ENCODE measurements around the gene STEAP4. TPM values are rescaled to one million over a fixed set of nuclear protein-coding genes. Genes with fewer than 3 reads are reported as not detected.
A peak's percentile ranks its signal among the peaks of the same experiment; 100 is the strongest.

STEAP4 gene
- total and polyA plus RNA-seq, 12 donors = 5.1 to 64.9 (median 13.2) TPM

DNA sequence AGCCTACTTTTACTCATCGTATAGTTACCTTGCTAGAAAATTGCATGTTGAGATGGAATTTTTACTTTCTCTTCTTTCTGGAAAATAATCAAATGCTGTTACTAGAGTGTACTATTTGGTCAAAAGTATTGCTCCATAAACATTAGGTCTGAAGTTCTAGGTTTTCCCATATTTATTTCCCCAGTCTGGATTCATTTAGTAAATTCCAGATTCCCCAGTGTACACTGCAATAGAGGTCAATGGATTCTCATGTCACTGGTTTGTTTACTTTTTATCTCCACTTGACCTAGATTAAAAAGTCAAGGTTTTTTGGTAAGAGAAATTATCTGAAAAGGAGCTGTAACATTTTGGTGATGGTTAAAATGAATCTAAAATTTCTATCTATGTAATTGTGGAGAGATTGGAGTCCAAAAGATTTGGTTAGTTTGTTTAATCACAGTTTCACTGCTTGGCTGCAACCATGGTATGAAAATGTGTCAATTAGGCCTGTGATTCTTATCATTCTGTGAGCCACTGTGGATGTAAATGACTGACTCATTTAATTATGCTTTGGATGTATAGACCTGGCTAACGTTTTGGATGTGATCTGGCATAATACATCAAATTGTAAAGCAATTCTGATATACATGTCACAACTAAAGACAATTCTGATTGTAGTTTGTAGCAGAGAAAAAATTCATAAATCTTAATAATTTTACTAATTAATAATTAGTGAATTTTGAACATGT lies 32.7 kb upstream of the STEAP4 start:
- Histone ChIP-seq H3K36me3 (no peaks in the 10 kb centered on the region), H3K4me1 (peaks cover 0 to 12% (median 0%) of the 10 kb centered on the region in 9 donors), H3K4me3 (no peak overlapping the region), H3K27me3 (no peaks in the 10 kb centered on the region), H3K27ac (peak overlapping the region in 2 of 10 donors; percentile 7 to 50), H3K9me3 (no peaks in the 10 kb centered on the region)
- intact Hi-C loops (cut with DNase I) = no loop called here
- TF ChIP-seq, protein P1, sequence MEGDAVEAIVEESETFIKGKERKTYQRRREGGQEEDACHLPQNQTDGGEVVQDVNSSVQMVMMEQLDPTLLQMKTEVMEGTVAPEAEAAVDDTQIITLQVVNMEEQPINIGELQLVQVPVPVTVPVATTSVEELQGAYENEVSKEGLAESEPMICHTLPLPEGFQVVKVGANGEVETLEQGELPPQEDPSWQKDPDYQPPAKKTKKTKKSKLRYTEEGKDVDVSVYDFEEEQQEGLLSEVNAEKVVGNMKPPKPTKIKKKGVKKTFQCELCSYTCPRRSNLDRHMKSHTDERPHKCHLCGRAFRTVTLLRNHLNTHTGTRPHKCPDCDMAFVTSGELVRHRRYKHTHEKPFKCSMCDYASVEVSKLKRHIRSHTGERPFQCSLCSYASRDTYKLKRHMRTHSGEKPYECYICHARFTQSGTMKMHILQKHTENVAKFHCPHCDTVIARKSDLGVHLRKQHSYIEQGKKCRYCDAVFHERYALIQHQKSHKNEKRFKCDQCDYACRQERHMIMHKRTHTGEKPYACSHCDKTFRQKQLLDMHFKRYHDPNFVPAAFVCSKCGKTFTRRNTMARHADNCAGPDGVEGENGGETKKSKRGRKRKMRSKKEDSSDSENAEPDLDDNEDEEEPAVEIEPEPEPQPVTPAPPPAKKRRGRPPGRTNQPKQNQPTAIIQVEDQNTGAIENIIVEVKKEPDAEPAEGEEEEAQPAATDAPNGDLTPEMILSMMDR (IDR thresholded peaks at IDR 0.05) = no peak
- 62 to 69% methylated on average over 2 of the region's 2 CpGs for WGBS, 2 donors
- DNase-seq (no peak), ATAC-seq (peak in 4 of 8 donors; percentile 42 to 69 (median 62))

DNA sequence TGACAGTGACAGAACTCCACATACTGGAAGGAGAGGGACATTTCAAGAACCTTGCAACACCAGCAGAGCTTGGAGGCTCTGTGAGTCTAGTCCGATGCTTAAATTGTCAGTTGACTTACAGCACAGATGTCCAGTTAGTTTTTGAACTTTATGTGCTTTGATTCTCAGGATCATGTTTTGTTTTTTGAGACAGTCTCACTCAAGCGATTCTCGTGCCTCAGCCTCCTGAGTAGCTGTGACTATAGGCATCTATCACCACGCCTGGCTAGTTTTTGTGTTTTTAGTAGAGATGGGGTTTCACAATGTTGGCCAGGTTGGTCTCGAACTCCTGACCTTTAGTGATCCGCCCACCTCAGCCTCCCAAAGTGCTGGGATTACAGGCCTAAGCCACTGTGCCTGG lies 31.8 kb upstream of the STEAP4 start:
- intact Hi-C loops (cut with DNase I) = no loop called here
- TF ChIP-seq, protein P1 (IDR thresholded peaks at IDR 0.05) = no peak
- Histone ChIP-seq H3K9me3 (no peaks in the 10 kb centered on the region), H3K36me3 (no peaks in the 10 kb centered on the region), H3K4me1 (peaks cover 0 to 12% (median 0%) of the 10 kb centered on the region in 9 donors), H3K27me3 (no peaks in the 10 kb centered on the region), H3K27ac (peak overlapping the region in 2 of 10 donors; percentile 26 to 50), H3K4me3 (no peak overlapping the region)
- DNase-seq (no peak), ATAC-seq (no peak)
- 87 to 94% methylated on average over 6 of the region's 6 CpGs for WGBS, 2 donors

DNA sequence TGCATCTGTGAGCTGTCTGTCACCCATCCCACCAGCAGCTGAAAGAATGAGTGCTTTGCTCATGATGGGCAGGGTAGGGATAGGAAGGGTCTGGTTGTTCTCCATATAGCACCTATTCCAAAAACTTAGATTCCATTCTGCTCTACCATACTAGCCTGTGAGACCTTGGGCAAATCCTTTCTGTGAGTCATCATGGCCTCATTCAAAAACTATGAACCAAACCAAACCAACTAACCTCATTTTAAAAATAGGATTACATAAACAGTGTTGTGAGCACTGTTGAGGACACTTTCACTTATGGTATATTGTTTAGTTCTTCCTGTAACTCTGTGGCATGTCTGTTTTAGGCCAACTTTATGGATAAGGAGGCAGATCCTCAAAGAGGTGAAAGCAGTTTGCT lies 30.9 kb upstream of the STEAP4 start:
- peak overlapping the region in 1 of 10 donors; percentile 7 for H3K27ac ChIP-seq
- no peaks in the 10 kb centered on the region for H3K9me3 ChIP-seq
- no peaks in the 10 kb centered on the region for H3K36me3 ChIP-seq
- TF ChIP-seq, protein P1 (IDR thresholded peaks at IDR 0.05) = no peak
- DNase-seq (no peak), ATAC-seq (peak in 1 of 8 donors; percentile 15)
- intact Hi-C loops (cut with DNase I) = no loop called here
- H3K27me3 ChIP-seq = no peaks in the 10 kb centered on the region
- no peak overlapping the region for H3K4me3 ChIP-seq
- peaks cover 0 to 12% (median 0%) of the 10 kb centered on the region in 9 donors for H3K4me1 ChIP-seq

DNA sequence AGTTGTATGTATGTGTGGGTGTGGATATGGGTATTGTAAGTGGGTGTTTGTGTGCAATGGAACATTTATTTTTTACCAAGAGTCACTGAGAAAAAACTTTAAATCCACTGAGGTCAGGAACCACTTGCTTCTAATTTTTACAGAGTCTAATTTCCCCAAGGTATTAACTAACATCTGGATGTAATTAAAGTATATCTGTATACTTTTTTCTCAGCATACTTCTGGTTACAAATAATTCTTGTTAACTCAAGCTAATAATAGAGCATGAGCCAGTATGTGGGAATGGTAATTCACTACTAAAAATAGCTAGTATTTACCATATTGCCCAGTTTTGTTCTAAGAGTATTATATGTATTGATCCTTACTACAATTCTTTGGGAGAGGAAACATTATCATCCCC lies 24.6 kb upstream of the STEAP4 start:
- Histone ChIP-seq H3K27me3 (no peaks in the 10 kb centered on the region), H3K27ac (peak overlapping the region in 3 of 10 donors; percentile 25 to 32 (median 31)), H3K36me3 (no peaks in the 10 kb centered on the region), H3K4me1 (peaks cover 0 to 13% (median 5%) of the 10 kb centered on the region in 9 donors), H3K4me3 (no peak overlapping the region), H3K9me3 (peaks cover 0 to 4% (median 0%) of the 10 kb centered on the region in 11 donors)
- no peak for DNase-seq
- TF ChIP-seq, protein P1 (IDR thresholded peaks at IDR 0.05) = no peak
- intact Hi-C loops (cut with DNase I) = no loop called here
- ATAC-seq = peak in 5 of 8 donors; percentile 16 to 57 (median 56)

Data from heart right ventricle (tissue), 16 donors.